Lung (tissue), 12 donors: ENCODE measurements around the gene UBR1. TPM values are rescaled to one million over a fixed set of nuclear protein-coding genes. Genes with fewer than 3 reads are reported as not detected.

ENCODE experiments used
- ATAC-seq: fragments of 200-7000 bp; cut with Tn5 transposase; one replicate; pipeline ENCODE4 v1.9.1; 2020; ENCODE audit warnings: moderate number of reproducible peaks; ENCODE audit not compliant: insufficient read depth, low FRiP score
- DNase-seq, 3 donors: peaks; one replicate each; pipeline ENCODE4 v3.0.0-alpha.2; 2013 to 2017
- H3K27ac ChIP-seq, 2 donors: one replicate each; pipeline ENCODE4 v1.5.1; 2013; ENCODE audit warnings: mild to moderate bottlenecking in 2 of 2, moderate library complexity in 2 of 2, control low read depth in 1 of 2, inconsistent platforms in 1 of 2, low read depth in 1 of 2, low read length in 1 of 2
- H3K27me3 ChIP-seq, 3 donors: one replicate each; pipeline ENCODE4 v1.5.1; 2013; ENCODE audit warnings: low read length in 2 of 3; ENCODE audit not compliant: control insufficient read depth in 3 of 3, insufficient read depth in 3 of 3
- H3K36me3 ChIP-seq, 4 donors: one replicate each; pipeline ENCODE4 v1.5.1; 2013; ENCODE audit warnings: low read length in 4 of 4, mild to moderate bottlenecking in 1 of 4, moderate library complexity in 1 of 4; ENCODE audit not compliant: control insufficient read depth in 4 of 4, insufficient read depth in 4 of 4
- H3K4me1 ChIP-seq, 5 donors: one replicate each; pipeline ENCODE4 v1.5.1; 2013; ENCODE audit warnings: low read length in 5 of 5, mild to moderate bottlenecking in 2 of 5, moderate library complexity in 1 of 5; ENCODE audit not compliant: control insufficient read depth in 5 of 5, insufficient read depth in 5 of 5
- H3K4me3 ChIP-seq: one replicate; pipeline ENCODE4 v1.5.1; 2013; ENCODE audit warnings: mild to moderate bottlenecking, control low read depth, moderate library complexity
- H3K9ac ChIP-seq, 2 donors: one replicate each; pipeline ENCODE4 v1.5.1; 2013; ENCODE audit warnings: low read length in 2 of 2, control low read depth in 1 of 2; ENCODE audit not compliant: insufficient read depth in 1 of 2
- H3K9me3 ChIP-seq, 4 donors: one replicate each; pipeline ENCODE4 v1.5.1; 2013; ENCODE audit warnings: low read length in 3 of 4, mild to moderate bottlenecking in 1 of 4, moderate library complexity in 1 of 4; ENCODE audit not compliant: control insufficient read depth in 4 of 4, insufficient read depth in 3 of 4
- CTCF ChIP-seq: IDR thresholded peaks from 2 replicates; pipeline ENCODE4 v1.5.1; 2012; ENCODE audit warnings: mild to moderate bottlenecking; ENCODE audit errors: control extremely low read depth, extremely low read depth
- WGBS, 2 donors: extraction: QIAGEN DNeasy Blood & Tissue Kit; methylation state at CpG; one replicate each; pipeline ENCODE4 v1.1.7; 2013; 5-methylcytosine and 5-hydroxymethylcytosine counted together
- polyA plus RNA-seq, 2 donors: library from polyadenylated mRNA; stranded (reverse); fragments of 200-250 nt; gene quantifications; one replicate each; pipeline ENCODE4 v1.2.1, GENCODE V29; 2013
- total RNA-seq, 2 donors: library from RNA; depleted of rRNA in 1 of 2; stranded (reverse); fragments of >200 nt in 1 of 2; gene quantifications; one replicate each; pipeline ENCODE4 v1.2.1, GENCODE V29; 2014 to 2021
- donor health status: control.
- donor health status: control.
- donor health status: Bipolar disorder and iron deficiency.
- donor health status: healthy.
- donor health status: DM: yes; HTN: yes; CAD: no.

The UBR1 gene
- total and polyA plus RNA-seq, 4 donors = 5.7 to 70.3 (median 17.2) TPM

GRCh38 chr15:43099105-43099845 lies 6.6 kb downstream of the UBR1 start:
- 93 to 96% methylated on average over 10 of the region's 10 CpGs for WGBS, 2 donors
- no peaks in the 10 kb centered on the region for H3K27me3 ChIP-seq

GRCh38 chr15:43096411-43096810 lies 9.4 kb downstream of the UBR1 start:
- no peak for ATAC-seq
- Histone ChIP-seq H3K27ac (no peak overlapping the region), H3K9ac (no peak overlapping the region), H3K4me1 (peaks cover 0 to 6% (median 0%) of the 10 kb centered on the region in 5 donors), H3K4me3 (no peak overlapping the region), H3K36me3 (peaks cover 2 to 8% (median 6%) of the 10 kb centered on the region in 4 donors), H3K9me3 (no peaks in the 10 kb centered on the region), H3K27me3 (no peaks in the 10 kb centered on the region)
- DNase-seq = no peak
- TF ChIP-seq CTCF = no peak
- 92 to 96% methylated on average over 6 of the region's 6 CpGs for WGBS, 2 donors

More at GRCh38 chr15:43099105-43099845, 6.6 kb downstream of the UBR1 start:
- Histone ChIP-seq H3K9ac (no peak overlapping the region), H3K4me3 (no peak overlapping the region), H3K27ac (no peak overlapping the region), H3K4me1 (peaks cover 0 to 6% (median under 1%) of the 10 kb centered on the region in 5 donors), H3K9me3 (no peaks in the 10 kb centered on the region), H3K36me3 (peaks cover 0 to 6% (median 3%) of the 10 kb centered on the region in 4 donors)
- no peak for ATAC-seq
- no peak for DNase-seq
- TF ChIP-seq CTCF = no peak

- H3K4me1 ChIP-seq = peaks cover 0 to 6% (median 0%) of the 10 kb centered on the region in 5 donors
- no peak overlapping the region for H3K9ac ChIP-seq
- peaks cover 2 to 9% (median 6%) of the 10 kb centered on the region in 4 donors for H3K36me3 ChIP-seq
- no peaks in the 10 kb centered on the region for H3K27me3 ChIP-seq
- H3K4me3 ChIP-seq = no peak overlapping the region
- TF ChIP-seq CTCF = no peak
- 86 to 92% methylated on average over 8 of the region's 8 CpGs for WGBS, 2 donors
- no peak overlapping the region for H3K27ac ChIP-seq
- no peak for ATAC-seq
- H3K9me3 ChIP-seq = no peaks in the 10 kb centered on the region
- no peak for DNase-seq
Measured at GRCh38 chr15:43095708-43096347, 10.0 kb downstream of the UBR1 start.
